ENCODE results near the gene BAHCC1.

The BAHCC1 gene

GRCh38 chr17:81464586-81464985 is 69.3 kb downstream of the BAHCC1 start:
- DNase-seq, result no peak

- DNase-seq, result no peak
Measured at GRCh38 chr17:81465910-81466309, 70.7 kb downstream of the BAHCC1 start.

- no peak for DNase-seq
Measured at GRCh38 chr17:81466564-81467472, 71.6 kb downstream of the BAHCC1 start.

DNA sequence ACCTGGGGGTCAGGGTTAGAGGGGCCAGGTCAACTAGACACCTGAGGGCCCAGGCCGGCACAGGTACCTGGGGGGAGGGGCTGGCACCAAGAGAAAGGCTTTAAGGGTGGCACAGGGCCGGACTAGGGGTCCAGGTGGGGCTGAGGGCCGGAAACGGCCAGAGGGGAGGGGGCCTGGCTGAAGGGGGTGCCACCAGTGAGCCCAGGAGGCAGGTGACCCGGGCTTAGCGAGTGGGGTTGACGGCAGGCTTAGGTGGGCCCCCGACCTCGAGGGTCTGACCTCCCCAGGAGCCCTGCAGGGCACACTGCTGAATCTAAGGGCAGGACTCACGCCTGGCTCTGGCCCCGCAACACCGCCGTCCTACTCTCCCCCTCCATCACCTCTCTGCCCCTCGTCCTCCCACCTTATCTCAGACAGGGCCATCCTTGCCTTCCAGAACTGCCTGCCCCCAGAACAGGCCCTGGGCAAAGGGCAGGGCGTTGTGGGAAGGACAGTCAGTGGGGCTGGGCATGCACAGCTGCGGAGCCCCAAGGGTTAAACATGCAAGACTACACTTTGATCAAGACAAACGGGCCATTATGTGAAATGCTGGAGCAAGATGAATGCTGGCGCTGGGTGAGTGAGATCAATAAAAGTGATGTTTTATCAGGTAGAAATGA is 73.0 kb downstream of the BAHCC1 start:
- DNase-seq, result no peak

GRCh38 chr17:81468770-81469121 is 73.5 kb downstream of the BAHCC1 start:
- no peak for DNase-seq

DNA sequence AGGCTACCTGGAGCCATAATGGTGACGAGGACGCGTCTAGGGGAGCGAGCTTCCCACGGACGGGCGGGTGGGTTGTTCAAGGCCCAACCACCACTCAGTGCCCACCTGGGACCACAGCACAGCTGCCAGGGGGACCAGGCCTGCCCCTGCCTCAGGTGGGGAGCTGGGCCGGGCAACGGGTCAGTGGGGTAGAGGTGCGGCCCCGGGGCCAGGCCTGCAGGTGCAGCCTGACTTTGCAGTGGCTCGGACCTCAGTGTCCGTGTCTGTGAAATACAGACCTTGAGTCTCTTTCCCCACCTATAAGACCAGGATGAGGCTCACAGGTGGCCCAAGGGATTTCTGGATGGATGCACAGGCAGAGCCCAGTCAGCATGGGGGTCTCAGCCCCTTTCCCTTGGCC is 74.0 kb downstream of the BAHCC1 start:
- no peak for DNase-seq

DNA sequence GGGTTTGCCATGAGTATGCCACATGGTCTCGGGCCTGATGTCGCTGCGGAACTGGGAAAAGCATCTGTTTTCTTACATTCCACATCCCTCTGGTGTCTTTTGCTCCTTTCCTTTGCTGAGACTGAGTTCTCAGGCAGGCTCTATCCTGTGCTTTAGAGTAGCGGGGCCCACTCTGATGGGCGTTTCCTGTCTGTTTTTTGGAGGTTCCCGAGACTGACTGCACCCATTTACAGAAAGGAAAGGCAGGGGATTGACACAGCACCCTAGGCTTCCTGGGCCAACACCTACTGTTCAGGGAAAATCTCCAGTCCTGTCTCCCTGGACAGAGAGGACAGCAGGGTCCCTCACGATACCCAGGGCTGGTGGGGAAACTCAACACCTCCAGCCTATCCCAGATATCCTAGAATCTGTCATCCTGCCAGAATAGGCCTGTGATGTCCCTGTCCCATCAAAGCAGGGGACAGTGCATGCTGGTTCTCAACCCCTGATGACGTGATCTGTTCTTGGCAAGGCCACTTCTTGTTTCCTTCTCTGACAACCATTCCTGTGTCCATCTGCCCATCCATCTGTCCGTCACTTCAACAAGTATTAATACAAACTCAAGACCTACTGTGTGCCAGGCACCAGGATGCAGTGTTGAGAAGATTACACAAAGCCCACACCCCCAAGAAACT is 75.2 kb downstream of the BAHCC1 start:
- DNase-seq, result no peak

GRCh38 chr17:81470944-81471817 is 75.9 kb downstream of the BAHCC1 start:
- DNase-seq, result no peak

- DNase-seq, result no peak
Measured at GRCh38 chr17:81471818-81472456, 76.7 kb downstream of the BAHCC1 start.

GRCh38 chr17:81473019-81473418 is 77.8 kb downstream of the BAHCC1 start:
- no peak for DNase-seq

GRCh38 chr17:81474958-81475357 is 79.7 kb downstream of the BAHCC1 start:
- DNase-seq, result no peak

DNA sequence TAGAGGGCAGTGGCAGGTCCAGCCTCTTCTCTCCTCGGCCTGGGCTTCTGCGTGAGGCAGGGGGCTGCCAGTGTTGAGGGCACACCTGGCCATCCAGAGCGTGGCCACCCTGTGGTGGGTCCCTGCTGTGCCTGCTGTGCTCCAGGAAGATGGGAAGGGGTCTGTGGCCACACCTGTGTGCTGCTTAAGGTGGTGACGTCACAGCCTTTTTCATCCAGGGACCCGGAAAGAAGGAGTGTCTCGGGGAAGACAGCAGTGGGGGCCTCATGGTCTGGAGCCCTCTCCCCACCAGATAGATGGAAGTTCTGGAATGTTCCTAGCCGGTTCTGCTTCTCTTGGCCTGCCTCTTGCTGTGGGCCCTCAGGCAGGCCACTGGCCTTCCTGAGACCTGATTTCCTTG is 80.8 kb downstream of the BAHCC1 start:
- DNase-seq, result no peak

DNA sequence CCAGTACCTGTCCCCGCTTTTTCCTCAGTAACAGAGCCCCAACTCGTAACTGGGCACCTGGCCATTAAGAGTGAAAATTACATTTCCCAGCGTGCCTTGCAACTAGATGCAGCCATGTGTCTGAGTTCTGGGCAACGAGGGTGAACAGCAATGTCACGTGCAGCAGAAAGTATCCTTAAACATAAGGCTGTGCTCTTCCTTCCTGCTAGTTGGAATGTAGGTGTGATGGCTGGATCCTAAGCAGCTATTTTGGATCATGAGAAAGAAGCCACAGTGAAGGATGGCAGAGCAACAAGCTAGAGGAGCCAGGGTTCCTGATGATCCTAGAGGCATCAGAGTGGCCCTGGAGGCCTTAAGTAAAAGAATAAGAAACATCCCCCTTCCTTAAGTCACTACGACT is 81.4 kb downstream of the BAHCC1 start:
- DNase-seq, result no peak

DNA sequence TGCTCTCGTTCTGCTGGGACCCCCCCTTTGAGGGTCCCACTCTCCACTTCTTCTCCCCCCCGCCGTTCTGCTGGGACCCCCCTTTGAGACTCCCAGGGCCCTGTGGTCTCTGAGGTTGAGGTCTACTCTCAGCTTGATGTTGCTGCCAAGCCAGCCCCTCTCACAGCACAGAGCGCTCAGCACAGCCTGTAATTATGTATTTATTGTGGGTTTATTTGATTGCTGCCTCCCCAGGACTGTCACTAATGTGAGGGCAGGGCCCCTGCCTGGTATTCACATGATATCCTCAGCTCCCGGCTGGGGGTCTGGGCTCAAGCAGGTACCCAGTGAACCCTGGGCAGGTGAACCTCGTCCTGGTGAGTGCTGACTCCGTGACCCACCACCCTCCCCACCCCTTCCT is 81.9 kb downstream of the BAHCC1 start:
- DNase-seq, result no peak

DNA sequence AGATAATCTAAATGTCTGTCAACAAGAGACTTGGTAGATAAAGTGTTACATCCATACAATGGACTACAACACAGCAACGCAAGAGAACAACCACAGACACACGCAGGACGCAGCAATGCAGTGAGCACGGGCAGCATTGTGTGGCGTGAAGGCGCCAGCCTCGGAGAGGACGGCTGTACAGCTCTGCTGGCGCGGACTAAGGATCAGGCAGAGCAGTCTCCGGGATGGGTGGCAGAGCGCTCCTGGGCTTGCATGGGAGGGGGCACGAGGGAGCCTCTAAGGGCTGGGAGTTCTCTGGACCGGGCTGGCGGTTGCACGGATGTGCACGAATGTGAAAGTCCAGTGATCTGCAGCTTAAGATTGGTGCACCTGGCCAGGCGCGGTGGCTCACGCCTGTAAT is 82.9 kb downstream of the BAHCC1 start:
- no peak for DNase-seq

DNA sequence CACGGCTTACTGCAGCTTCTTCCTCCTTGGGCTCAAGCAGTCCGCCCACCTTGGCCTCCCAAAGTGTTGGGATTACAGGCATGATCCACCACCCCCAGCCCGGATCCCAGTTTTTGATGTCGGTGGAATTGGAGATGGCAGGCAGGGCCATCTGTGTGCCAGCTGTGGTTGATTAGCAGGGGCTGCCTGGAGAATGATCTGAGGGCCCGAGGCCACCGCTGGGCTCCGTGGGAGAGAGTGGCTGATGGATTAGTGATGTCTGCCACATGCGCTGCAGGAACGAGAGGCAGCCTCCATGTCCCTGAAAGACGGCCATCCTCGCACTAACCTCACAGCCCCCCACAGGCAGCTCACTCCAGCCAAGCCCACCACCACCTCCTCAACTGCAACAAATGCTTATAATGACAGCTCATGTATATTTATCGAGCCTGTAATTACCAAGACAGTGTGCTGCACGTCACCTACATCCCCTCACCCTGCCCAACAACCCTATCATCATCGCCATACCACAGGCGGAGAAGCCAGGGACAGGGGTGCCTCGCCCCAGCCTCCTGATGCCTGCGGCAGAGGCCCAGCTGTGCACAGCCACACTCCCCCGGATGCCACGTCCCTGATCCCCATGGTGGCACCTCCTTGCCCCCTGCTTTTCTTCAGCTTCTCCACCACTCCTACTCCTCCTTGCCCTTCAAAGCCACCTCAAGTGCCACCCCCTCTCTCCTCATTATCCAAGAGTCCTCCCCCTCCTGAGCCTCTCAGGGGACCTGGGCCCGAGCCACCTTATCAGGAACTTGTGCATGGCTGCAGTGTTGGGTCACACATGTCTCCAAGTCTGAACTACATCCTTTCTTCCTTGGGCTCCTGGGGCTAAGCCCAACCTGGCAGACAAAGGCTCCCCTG is 84.2 kb downstream of the BAHCC1 start:
- DNase-seq, result no peak

DNA sequence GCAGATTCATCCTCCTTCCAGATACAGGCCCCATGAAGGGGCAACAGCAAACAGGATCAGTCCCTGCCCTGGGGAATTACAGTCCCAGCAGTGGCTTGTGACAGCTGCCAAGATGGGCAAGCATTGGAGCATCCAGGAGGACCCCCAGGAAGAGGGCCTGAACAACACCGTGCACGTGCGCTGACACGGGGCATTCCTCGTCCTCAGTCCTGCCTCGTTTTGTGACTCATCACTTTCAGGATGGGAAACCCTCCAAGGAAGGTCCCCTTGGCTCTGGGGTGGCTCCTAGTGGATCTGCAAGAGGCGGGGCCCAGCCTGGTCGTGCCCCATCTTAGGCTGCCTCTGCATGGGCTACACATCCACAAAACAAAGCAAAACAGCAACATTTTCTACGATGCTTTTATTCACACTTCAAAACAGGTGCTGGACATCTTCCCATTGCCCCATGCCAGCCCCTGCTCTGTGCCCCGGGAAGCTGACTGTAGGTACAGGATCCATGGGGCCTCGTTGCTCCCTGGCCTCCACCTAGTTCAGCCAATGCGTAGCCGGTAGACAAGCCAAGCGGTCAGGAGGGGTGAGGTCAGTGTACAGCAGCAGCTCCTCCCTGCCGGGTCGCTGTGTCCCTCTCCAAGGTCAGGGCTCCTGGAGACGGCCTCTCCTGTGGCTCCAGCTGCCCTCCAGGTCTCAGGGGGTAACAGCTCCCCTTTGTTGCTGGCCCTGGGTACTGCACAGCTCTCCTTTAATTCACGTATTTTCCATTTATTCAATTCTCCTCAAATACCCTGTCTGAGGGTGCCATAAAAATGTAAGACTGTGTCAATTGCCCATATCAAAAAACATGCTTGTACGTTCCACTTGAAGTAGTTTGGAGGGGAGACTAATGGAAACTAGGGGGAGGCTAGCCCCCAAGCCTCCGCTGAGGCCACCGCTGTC is 85.1 kb downstream of the BAHCC1 start:
- no peak for DNase-seq

- DNase-seq, result peak; percentile 53
Measured at GRCh38 chr17:81481073-81481799, 86.0 kb downstream of the BAHCC1 start.

- DNase-seq, result no peak
Measured at GRCh38 chr17:81481815-81482505, 86.7 kb downstream of the BAHCC1 start.
